ENCODE data around the gene SPATS2L.

Gene SPATS2L

DNA sequence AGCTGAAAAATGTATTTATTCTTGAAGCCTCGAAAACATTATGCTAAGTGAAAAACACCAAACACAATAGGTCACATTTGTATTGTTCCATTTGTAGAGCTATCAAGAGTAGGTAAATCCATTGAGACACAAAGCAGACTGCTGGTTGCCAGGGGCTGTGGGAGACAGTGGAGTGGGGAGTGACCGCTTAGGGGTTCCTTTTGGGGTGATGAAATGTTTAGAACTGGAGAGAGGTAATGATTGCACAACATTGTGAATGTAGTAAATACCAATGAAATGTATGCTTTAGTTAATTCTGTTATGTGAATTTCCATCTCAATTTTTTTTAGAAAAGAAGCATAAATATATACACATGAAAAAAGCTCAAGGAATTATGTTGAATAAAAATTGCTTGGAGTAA lies 187.6 kb downstream of the SPATS2L start:
- TF ChIP-seq, protein P1, sequence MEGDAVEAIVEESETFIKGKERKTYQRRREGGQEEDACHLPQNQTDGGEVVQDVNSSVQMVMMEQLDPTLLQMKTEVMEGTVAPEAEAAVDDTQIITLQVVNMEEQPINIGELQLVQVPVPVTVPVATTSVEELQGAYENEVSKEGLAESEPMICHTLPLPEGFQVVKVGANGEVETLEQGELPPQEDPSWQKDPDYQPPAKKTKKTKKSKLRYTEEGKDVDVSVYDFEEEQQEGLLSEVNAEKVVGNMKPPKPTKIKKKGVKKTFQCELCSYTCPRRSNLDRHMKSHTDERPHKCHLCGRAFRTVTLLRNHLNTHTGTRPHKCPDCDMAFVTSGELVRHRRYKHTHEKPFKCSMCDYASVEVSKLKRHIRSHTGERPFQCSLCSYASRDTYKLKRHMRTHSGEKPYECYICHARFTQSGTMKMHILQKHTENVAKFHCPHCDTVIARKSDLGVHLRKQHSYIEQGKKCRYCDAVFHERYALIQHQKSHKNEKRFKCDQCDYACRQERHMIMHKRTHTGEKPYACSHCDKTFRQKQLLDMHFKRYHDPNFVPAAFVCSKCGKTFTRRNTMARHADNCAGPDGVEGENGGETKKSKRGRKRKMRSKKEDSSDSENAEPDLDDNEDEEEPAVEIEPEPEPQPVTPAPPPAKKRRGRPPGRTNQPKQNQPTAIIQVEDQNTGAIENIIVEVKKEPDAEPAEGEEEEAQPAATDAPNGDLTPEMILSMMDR (conservative IDR thresholded peaks at IDR 0.05; ENCODE audit: low read depth), result no peak
- no peak for DNase-seq (ENCODE audit: low spot score)
- ChIA-PET POLR2A (ENCODE audit: low non-redundant PET) (no interaction called here), CTCF (interaction anchor here (0.6 to 1.2 kb wide), 3 partner anchors 10 to 20 kb away, joined by 3 to 4 read pairs (median 3); partner anchors contain the start of gene KCTD18)
- H3K27ac ChIP-seq, result no peak overlapping the region

DNA sequence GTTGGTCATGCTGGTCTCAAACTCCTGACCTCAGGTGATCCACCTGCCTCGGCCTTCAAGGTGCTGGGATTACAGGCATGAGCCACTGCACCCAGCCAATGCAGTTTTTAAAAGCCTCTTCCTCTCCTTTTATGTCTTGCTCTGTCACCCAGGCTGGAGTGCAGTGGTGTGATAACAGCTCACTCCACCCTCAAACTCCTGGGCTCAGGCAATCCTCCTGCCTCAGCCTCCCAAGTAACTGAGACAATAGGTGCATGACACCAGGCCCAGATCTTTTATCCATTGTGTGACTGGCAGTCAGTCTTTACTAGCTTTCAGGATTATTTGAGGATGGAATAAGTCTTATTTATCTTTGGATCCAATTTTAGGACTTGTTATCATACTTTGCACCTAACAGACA lies 190.2 kb downstream of the SPATS2L start:
- DNase-seq (ENCODE audit: low spot score), result no peak
- ChIA-PET POLR2A (ENCODE audit: low non-redundant PET) (no interaction called here), CTCF (interaction anchor here (0.7 kb wide), 1 partner anchor 13 kb away, joined by 3 read pairs; the partner anchor contains the start of gene KCTD18)
- H3K27ac ChIP-seq, result no peak overlapping the region
- TF ChIP-seq, protein P1 (conservative IDR thresholded peaks at IDR 0.05; ENCODE audit: low read depth), result no peak

DNA sequence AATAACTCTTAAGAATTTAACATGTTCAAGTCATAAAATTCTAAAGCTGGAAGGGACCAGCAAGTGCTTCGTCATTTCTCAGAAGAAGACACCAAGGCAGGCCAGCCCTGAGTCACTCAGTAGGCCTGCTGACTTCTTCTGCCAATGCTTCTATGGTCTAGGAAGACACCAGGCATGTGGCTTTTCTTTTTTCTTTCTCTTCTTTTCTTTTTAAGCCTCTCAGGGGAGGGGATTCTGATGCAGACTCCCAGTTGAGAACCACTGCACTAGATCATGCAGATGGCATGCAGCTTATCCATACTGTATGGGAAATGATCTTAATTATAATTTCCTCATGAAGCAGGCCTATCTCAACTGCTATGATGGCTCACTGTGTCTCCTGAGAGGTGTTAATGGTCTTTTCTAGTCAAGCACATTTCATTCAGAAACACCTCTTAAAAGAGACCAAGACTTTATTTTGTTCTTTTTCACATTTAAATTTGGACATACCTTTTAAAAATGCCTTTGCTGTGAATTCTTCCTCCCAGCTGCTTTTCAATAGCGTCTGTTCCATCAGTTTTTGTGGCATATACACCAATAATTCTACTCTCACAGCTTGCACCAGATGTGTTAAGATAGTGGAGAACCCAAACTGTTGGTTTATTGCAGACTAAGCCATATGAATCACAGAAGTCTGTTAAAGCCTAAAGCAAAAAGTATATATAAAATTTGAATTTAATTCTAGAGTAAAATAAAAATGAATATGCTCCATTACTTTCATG lies 192.1 kb downstream of the SPATS2L start:
- no peak overlapping the region for H3K27ac ChIP-seq
- TF ChIP-seq, protein P1 (conservative IDR thresholded peaks at IDR 0.05; ENCODE audit: low read depth), result no peak
- POLR2A ChIA-PET (ENCODE audit: low non-redundant PET), result no interaction called here
- no peak for DNase-seq (ENCODE audit: low spot score)
- CTCF ChIA-PET, result no interaction called here

DNA sequence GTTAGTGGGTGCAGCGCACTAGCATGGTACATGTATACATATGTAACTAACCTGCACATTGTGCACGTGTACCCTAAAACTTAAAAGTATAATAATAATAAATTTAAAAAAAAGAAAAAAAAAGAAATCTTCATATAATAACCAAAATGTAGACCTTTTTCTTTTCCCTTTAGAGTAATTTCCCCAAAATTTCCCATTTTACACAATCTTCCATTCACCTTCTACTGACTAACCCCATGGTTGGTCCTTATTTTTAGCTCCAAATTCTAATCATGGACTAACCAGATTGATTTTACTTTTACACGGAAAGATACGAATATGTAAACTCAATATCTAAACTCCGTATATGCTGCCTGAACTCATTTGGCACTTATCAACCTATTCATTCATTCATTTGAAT lies 195.7 kb downstream of the SPATS2L start:
- TF ChIP-seq, protein P1 (conservative IDR thresholded peaks at IDR 0.05; ENCODE audit: low read depth), result no peak
- H3K27ac ChIP-seq, result no peak overlapping the region
- ChIA-PET CTCF (no interaction called here), POLR2A (ENCODE audit: low non-redundant PET) (no interaction called here)
- no peak for DNase-seq (ENCODE audit: low spot score)

DNA sequence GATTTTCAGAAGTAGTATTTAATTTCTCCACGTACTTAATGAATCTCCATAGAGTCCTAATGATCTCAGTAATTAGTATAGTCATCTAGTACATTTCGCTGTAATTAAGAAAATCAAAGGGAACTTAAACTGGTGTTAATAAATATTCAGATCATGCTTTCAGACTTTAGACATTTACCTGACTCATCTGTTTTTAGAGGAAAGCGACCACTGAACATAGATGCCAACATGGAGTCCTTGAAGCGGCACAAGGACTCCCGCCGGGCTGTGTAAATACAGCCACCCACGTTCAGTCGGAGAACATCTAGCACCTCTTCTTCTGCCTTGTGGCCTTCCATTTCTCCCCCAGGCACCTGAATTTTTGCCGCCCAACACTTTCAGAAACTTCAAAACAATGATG lies 200.2 kb downstream of the SPATS2L start:
- TF ChIP-seq, protein P1 (conservative IDR thresholded peaks at IDR 0.05; ENCODE audit: low read depth), result no peak
- ChIA-PET POLR2A (ENCODE audit: low non-redundant PET) (no interaction called here), CTCF (no interaction called here)
- no peak overlapping the region for H3K27ac ChIP-seq
- DNase-seq (ENCODE audit: low spot score), result no peak

DNA sequence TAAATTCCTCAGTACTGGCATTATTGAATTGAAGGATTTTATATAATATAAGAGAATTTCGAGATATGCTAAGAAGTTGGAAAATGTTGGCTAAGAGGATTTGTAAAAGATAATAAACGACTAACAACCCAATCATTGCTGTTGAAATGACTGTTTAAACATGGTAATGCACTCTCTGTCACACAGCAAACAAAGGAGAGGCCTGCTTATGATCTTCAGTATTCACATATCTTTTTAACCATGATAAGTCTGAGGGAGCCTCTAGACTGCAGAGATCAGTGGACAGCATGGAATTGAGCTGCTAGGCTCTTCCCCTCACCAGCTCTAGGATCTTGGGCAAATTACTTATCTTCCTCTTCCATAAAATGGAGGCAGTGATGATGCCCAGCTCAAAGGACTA lies 200.7 kb downstream of the SPATS2L start:
- CTCF ChIA-PET, result interaction anchor here (0.5 kb wide), 1 partner anchor 96 kb away, joined by 4 read pairs; no protein-coding TSS in a partner anchor
- POLR2A ChIA-PET (ENCODE audit: low non-redundant PET), result no interaction called here
- TF ChIP-seq, protein P1 (conservative IDR thresholded peaks at IDR 0.05; ENCODE audit: low read depth), result no peak
- DNase-seq (ENCODE audit: low spot score), result no peak
- no peak overlapping the region for H3K27ac ChIP-seq

Measured in RWPE1 (cell line).